HG03045 (cell line): ENCODE data around the gene NACC2.

Experiments used
- ATAC-seq: cut with Tn5 transposase; IDR thresholded peaks from one replicate; pipeline ENCODE4 v1.9.1; 2021; ENCODE audit warnings: mild to moderate bottlenecking, moderate library complexity; ENCODE audit not compliant: unreplicated experiment

Gene NACC2

GRCh38 chr9:136129176-136129575, 34.1 kb upstream of the NACC2 start:
- no peak for ATAC-seq

- ATAC-seq = no peak
Measured at GRCh38 chr9:136128436-136128835, 33.3 kb upstream of the NACC2 start.

- no peak for ATAC-seq
Measured at GRCh38 chr9:136127313-136127712, 32.2 kb upstream of the NACC2 start.

DNA sequence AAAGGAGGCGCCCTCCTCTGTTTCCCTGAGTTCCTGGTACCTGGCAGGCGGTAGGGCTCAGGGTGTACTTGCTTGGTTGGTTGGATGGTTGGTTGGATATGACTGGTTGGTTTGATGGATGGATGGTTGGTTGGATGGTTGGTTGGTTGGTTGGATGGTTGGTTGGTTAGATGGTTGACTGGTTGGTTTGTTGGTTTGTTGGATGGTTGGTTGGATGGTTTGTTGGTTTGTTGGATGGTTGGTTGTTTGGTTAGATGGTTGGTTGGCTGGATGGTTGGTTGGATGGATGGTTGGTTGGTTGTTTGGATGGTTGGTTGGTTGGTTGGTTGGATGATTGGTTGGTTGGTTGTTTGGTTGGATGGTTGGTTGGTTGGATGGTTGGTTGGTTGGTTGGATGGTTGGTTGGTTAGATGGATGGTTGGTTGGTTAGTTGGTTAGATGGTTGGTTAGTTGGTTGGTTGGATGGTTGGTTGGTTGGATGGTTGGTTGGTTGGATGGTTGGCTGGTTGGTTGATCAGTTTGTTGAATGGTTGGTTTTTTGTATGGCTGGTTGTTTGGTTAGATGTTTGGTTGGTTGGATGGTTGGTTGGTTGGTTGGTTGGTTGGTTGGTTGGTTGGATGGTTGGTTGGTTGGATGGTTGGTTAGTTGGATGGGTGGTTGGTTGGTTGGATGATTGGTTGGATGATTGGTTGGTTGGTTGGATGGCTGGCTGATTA, 30.0 kb upstream of the NACC2 start:
- no peak for ATAC-seq

- ATAC-seq = no peak
Measured at GRCh38 chr9:136122425-136123383, 27.6 kb upstream of the NACC2 start.

GRCh38 chr9:136121801-136122200, 26.7 kb upstream of the NACC2 start:
- ATAC-seq = no peak

DNA sequence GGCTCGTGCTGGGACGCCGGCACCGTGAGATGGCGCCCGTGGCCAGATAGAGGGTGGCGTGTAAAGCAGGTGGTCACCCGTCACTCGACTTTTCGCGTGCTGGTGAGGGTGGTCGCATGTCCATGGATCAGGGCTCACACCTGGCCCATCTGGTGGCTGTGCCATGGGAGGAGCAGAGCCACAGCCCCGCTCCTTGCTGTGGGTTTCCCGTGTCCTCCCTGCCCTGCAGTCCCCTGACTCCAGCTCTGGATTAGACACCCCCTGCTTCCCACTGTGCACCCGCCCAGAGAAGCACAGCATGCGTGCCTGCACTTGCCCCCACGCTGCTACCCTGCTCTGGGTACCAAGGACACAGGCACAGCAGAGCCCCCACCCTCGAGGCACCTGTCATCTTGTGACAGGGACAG, 25.4 kb upstream of the NACC2 start:
- ATAC-seq = no peak

- no peak for ATAC-seq
Measured at GRCh38 chr9:136119883-136120393, 24.8 kb upstream of the NACC2 start.

DNA sequence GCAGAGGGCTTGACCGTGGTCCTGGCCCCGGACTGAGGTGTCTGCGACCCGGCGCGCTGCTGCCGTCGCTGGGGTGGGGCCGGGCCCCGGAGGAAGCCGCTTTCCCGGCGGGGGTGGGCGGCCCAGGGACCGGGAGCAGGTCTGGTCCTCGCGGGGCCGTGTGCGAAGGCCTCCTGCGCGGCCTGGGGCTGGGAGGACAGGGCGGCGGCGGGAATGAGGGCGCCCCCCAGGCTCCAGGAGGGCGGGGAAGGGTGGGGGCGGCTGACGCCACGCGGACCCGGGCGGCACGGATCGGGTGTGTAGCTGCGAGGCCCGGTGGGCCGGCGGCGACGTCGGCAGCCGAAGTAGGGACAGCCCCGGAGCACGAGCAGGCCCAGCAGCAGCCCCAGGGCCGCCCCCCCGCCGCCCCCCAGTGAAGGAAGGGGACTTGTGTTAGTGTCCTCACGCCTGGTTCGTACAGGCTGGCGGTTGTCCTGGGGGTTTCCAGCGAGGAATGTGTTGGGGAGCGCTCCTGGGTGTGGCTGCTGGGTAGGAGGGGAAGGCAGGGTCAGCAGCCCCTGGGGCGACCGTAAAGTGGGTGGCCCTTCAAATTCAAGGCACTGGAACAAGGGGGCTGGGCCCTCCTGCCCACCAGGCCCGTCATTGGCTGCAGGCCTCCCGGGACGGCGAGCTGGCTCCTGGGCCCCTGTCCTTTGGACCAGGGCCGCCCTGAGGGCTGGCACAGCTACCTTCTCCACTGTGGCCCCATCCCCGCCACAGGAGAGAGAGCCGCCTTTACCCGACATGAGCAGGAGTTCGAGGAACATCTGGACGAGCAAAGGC, 24.2 kb upstream of the NACC2 start:
- peak; percentile 2 for ATAC-seq

DNA sequence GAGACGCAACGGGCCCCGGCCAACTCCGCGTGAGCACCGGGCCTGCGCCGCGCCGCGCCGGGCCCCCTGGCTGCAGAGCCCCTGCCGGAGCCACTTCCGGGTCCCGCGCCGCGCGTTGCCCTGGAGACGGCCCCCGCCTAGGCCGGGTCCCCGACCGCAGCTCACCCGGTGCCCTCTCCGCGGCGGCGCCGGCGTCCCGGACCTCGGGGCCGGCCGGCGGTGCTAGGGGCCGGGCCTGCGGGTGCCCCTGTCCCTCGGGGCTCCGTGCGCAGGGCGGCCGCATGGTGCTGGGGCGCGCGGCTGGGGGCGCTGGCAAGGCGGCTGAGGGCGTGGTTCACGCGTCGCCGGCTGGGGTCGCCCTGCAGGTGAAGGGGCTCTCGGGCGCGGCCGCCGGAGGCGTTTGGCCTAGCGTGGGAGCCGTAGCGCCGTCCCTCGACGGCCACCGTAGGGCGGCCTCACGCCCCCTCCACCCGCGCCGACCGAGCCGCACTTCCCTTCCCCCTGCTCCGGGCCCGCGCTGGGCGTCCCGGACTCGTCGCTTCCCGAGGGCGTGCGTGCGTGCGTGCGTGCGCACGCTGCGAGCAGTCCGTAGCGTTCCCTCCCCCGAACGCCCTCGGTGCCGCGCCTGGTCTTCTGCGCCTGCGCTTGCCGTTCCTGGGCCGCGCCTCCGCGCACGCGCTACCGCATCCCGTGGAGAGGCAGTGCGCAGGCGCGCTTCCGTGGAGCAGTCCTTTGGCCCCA, 23.4 kb upstream of the NACC2 start, which contains the start of gene TMEM250:
Gene TMEM250, minus strand, starts transcription at position 556 of the 741 bp plus-strand sequence. CDS start 1,975 bp downstream, outside the sequence.
- peak; percentile 78 for ATAC-seq

DNA sequence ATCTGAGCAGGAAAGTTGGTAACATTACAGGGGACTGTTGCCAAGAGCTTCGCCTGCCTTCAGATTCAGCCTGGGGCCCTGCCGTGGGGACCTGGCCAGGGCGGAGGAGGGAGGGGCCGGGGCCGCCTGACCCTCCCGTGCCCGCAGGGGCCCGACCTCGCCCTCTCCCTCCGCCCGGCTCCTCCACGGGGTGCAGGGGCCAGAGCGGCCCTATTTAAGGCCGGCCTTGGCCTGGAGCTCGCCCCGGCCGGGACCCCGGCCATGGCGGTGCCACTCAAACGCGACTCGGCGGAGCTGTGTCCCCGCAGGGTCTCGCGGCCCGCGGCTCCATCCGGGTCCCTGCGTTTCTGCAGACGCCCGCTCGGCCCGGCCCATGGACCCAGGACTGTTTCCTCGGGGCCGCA, 22.8 kb upstream of the NACC2 start:
- ATAC-seq = peak; percentile 7

- no peak for ATAC-seq
Measured at GRCh38 chr9:136117291-136117915, 22.3 kb upstream of the NACC2 start.

DNA sequence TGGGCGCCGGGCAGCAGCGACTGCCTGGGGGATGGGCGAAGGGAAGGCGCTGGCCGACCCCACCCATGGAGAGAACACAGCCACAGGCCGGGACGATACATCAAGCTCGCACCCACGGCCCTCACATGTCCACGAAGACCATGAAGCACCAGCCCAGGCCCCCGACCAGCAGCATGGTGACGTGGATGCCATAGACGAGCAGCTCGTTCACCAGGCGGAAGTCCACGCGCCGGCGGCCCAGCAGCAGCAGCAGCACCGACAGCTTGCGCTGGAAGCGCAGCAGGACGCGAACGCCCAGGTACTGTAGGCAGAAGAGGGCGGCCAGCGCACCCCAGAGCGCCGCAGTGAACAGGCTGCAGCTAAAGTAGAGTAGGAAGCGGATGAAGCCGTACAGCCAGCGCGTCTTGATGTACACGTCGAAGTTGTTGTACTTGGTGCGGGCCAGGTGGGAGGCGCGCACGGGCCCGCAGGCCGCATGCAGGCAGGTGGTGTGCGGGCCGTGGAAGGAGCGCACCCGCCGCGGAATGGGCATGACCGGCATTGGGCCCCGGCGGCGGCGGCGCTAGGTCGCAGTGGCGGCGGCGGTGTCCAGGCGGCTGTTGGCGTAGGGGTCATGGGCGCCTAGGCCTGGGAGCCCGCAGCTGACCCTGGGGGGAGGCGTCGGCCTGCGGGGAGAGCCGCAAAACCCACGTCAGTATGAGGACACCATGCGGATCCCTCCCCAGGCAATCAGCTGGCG, 21.4 kb upstream of the NACC2 start:
- ATAC-seq = no peak

DNA sequence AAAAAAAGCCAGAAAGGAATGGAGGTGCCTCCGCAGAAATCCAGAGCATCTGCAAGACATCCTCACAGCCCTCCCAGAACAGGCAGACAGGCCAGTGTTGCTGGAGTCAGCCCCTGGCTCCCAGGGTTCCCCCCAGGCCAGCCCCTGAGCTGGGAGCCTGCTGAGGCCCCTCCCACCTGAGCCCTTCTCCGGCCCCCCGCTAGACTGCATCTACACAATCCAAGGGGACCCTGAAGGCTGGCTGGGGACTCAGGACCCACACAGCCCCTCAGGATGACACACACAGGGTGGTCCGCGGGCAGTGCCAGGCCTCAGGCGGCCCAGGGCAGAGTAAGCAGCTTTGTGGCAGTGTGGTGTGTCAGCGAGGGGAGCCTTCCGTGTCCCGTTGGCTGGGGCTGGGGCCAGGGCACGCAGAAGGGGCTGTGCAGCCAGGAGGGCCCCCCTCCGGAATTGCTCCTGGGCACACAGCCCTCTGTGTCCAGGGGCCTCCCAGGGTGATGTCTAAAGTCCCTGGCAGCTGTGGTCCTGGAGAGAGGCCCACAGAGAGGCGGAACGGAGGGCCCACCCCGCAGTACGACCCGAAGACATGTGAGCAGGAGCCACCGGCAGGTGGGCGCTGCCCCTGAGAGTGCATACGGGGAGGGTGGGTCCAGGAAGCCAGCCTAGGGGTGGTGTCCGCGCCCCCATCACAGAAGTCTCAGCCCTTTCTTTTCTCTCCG, 20.7 kb upstream of the NACC2 start:
- no peak for ATAC-seq

DNA sequence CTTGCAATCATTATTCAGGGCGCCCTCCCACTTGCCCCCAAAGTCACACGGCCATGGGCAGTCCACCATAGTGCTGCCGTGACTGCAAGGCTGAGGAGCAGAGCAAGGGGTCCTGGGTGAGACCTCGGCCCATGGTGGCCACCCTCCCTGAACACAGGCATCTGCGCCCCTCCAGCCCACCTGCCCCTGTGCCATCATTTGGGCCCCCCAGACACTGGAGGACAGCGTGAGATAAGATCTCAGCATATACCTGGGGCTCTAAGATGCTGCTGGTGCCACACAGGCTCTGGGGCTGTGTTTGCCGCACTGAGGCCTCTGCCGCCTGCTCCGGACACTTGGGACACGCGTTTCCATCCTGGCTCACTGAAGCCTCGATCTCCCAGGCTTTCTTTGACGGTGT, 20.1 kb upstream of the NACC2 start:
- no peak for ATAC-seq

GRCh38 chr9:136114610-136115009, 19.5 kb upstream of the NACC2 start:
- ATAC-seq = no peak

GRCh38 chr9:136112541-136112940, 17.5 kb upstream of the NACC2 start:
- no peak for ATAC-seq

DNA sequence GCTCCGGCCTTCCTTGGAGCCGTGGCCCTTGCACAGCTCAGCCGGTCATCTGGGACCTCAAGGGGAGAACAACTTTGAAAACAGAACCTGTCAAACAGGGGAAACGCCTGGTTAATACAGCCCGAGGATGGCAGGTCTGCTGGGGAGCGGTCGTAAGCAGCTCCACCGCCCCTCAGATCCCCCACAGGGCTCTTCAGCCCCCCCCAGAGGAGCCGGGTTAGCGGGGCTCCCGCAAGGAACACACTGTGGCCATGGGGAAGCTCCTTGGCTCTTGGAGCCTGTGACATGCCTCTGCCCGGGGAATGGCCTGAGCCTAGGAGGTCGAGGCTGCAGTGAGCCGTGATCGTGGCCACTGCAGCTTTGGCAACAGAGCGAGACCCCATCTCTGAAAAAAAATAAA, 16.8 kb upstream of the NACC2 start:
- ATAC-seq = no peak
